ENCODE measurements around the gene GMPPA. TPM values are rescaled to one million over a fixed set of nuclear protein-coding genes. Genes with fewer than 3 reads are reported as not detected.

GMPPA gene
- total and polyA plus RNA-seq, 9 of the 15 experiments (the other 6 are each of a cell fraction or from before 2014, with no cell fraction given): 7.0 to 101 (median 66.7) TPM

DNA sequence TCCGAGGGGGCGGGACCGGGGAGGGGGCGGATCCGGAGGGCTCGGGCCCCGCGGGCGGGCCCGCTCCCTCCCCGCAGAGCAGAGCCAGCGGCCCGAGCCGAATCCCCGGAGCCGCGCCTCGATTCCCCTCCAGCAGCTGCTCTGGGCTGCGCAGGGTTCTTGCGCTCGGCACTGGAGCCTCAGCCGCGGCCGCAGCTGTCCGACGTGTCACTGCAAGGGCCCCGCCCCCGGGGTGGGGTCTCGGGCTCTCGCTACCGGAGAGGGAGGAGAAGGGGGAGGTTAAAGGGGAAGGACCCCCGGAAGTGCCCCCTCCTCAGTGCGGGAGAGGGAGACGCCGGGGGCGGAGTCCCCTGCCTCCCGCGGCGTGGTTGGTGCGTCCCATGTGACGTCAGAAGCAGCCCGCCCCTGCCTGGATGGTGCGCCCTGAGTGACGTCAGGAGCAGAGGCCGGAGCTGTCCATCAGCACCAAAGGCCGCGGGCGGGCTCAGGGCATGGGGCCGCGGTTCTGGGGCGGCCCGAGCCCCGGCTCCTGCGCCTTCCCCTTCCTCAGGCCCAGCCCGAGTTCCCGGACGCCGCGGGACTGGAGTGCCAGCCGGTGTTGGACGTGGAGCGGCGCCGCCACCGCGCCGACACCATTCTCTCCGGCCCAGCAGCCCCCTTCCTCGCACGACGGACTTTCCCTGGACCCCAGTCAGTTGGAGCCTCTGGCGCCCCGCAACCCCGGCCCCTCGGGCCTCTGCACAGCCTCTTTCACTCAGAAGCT, 45.1 kb downstream of the GMPPA start, which contains the start of the genes CHPF and TMEM198 (continued):
- TF ChIP-seq TCFL5 (CRISPR knock-in tag; conservative IDR thresholded peaks at IDR 0.05): no peak
- no peak for TF ChIP-seq KDM1A (IDR thresholded peaks at IDR 0.05)
- no peak for TF ChIP-seq U2AF1 (optimal IDR thresholded peaks at IDR 0.05; ENCODE audit: low read depth, low read length)
- TF ChIP-seq ZNF253 (CRISPR knock-in tag; conservative IDR thresholded peaks at IDR 0.05): no peak
- TF ChIP-seq, protein P1, sequence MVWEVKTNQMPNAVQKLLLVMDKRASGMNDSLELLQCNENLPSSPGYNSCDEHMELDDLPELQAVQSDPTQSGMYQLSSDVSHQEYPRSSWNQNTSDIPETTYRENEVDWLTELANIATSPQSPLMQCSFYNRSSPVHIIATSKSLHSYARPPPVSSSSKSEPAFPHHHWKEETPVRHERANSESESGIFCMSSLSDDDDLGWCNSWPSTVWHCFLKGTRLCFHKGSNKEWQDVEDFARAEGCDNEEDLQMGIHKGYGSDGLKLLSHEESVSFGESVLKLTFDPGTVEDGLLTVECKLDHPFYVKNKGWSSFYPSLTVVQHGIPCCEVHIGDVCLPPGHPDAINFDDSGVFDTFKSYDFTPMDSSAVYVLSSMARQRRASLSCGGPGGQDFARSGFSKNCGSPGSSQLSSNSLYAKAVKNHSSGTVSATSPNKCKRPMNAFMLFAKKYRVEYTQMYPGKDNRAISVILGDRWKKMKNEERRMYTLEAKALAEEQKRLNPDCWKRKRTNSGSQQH (CRISPR knock-in tag; IDR thresholded peaks at IDR 0.05): no peak
- TF ChIP-seq, protein P2, sequence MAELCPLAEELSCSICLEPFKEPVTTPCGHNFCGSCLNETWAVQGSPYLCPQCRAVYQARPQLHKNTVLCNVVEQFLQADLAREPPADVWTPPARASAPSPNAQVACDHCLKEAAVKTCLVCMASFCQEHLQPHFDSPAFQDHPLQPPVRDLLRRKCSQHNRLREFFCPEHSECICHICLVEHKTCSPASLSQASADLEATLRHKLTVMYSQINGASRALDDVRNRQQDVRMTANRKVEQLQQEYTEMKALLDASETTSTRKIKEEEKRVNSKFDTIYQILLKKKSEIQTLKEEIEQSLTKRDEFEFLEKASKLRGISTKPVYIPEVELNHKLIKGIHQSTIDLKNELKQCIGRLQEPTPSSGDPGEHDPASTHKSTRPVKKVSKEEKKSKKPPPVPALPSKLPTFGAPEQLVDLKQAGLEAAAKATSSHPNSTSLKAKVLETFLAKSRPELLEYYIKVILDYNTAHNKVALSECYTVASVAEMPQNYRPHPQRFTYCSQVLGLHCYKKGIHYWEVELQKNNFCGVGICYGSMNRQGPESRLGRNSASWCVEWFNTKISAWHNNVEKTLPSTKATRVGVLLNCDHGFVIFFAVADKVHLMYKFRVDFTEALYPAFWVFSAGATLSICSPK (IDR thresholded peaks at IDR 0.05; ENCODE audit: borderline replicate concordance): no peak
- TF ChIP-seq BRCA1 (IDR thresholded peaks at IDR 0.05): no peak
- TF ChIP-seq BRCA1 (CRISPR knock-in tag; IDR thresholded peaks at IDR 0.05): no peak
- TF ChIP-seq MBD2 (IDR thresholded peaks at IDR 0.05; ENCODE audit: borderline replicate concordance, low read depth): peak; percentile 31; the same call in 1 of the 2 replicates
- no peak for TF ChIP-seq ZC3H4 (CRISPR knock-in tag; IDR thresholded peaks at IDR 0.05; ENCODE audit: borderline replicate concordance)
- no peak for TF ChIP-seq MCM3 (IDR thresholded peaks at IDR 0.05)
- no peak for TF ChIP-seq ZNF143 (CRISPR knock-in tag; IDR thresholded peaks at IDR 0.05)
- TF ChIP-seq NCOR1 (IDR thresholded peaks at IDR 0.05): no peak
- peak; percentile 70 for TF ChIP-seq TAF1 (IDR thresholded peaks at IDR 0.05; ENCODE audit: control insufficient read depth, extremely low read depth, insufficient read depth, low read length, severe bottlenecking)
- TF ChIP-seq TAF15 (IDR thresholded peaks at IDR 0.05; ENCODE audit: low read depth, low read length): no peak
- no peak for TF ChIP-seq PTBP1 (IDR thresholded peaks at IDR 0.05; ENCODE audit: low read depth, low read length)
- peak; percentile 32; the same call in 1 of the 2 replicates for TF ChIP-seq FOSL1 (tag; conservative IDR thresholded peaks at IDR 0.05)
- TF ChIP-seq, protein P3, sequence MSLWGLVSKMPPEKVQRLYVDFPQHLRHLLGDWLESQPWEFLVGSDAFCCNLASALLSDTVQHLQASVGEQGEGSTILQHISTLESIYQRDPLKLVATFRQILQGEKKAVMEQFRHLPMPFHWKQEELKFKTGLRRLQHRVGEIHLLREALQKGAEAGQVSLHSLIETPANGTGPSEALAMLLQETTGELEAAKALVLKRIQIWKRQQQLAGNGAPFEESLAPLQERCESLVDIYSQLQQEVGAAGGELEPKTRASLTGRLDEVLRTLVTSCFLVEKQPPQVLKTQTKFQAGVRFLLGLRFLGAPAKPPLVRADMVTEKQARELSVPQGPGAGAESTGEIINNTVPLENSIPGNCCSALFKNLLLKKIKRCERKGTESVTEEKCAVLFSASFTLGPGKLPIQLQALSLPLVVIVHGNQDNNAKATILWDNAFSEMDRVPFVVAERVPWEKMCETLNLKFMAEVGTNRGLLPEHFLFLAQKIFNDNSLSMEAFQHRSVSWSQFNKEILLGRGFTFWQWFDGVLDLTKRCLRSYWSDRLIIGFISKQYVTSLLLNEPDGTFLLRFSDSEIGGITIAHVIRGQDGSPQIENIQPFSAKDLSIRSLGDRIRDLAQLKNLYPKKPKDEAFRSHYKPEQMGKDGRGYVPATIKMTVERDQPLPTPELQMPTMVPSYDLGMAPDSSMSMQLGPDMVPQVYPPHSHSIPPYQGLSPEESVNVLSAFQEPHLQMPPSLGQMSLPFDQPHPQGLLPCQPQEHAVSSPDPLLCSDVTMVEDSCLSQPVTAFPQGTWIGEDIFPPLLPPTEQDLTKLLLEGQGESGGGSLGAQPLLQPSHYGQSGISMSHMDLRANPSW (CRISPR knock-in tag; IDR thresholded peaks at IDR 0.05): no peak
- TF ChIP-seq, protein P4, sequence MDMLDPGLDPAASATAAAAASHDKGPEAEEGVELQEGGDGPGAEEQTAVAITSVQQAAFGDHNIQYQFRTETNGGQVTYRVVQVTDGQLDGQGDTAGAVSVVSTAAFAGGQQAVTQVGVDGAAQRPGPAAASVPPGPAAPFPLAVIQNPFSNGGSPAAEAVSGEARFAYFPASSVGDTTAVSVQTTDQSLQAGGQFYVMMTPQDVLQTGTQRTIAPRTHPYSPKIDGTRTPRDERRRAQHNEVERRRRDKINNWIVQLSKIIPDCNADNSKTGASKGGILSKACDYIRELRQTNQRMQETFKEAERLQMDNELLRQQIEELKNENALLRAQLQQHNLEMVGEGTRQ (CRISPR knock-in tag; IDR thresholded peaks at IDR 0.05): no peak
- no peak for TF ChIP-seq ZNF57 (CRISPR knock-in tag; IDR thresholded peaks at IDR 0.05)
- 0 out of 2 replicates have a peak, but pooled peaks have one; percentile 52 for TF ChIP-seq POLR2A (conservative IDR thresholded peaks at IDR 0.05)
- TF ChIP-seq RFX5 (IDR thresholded peaks at IDR 0.05; ENCODE audit: low read depth, low read length): no peak
- no peak for TF ChIP-seq KLF13 (tag; IDR thresholded peaks at IDR 0.05; ENCODE audit: borderline replicate concordance, low read depth)
- no peak for TF ChIP-seq CBX1 (IDR thresholded peaks at IDR 0.05; ENCODE audit: low read depth)

Data from K562 (cell line).